Gastroesophageal sphincter (tissue), 3 donors: ENCODE measurements around the gene SHLD1.

Experiments
- POLR2A ChIP-seq, 2 donors: fragments of 450-650 bp; IDR thresholded peaks; one replicate each; pipeline ENCODE4 v1.6.1; 2017; ENCODE audit warnings: antibody characterized with exemption in 2 of 2, mild to moderate bottlenecking in 2 of 2, moderate library complexity in 1 of 2
- TF ChIP-seq, protein P1 (sequence below), 4 experiments: fragments of 200-600 bp in 2 of 4; fragments of 450-650 bp in 2 of 4; sonication (generic) in 1 of 4; IDR thresholded peaks; one replicate each; pipeline ENCODE4 v1.5.1; 2017 to 2019; ENCODE audit warnings: antibody characterized with exemption in 4 of 4, mild to moderate bottlenecking in 2 of 4, moderate library complexity in 2 of 4

DNA sequence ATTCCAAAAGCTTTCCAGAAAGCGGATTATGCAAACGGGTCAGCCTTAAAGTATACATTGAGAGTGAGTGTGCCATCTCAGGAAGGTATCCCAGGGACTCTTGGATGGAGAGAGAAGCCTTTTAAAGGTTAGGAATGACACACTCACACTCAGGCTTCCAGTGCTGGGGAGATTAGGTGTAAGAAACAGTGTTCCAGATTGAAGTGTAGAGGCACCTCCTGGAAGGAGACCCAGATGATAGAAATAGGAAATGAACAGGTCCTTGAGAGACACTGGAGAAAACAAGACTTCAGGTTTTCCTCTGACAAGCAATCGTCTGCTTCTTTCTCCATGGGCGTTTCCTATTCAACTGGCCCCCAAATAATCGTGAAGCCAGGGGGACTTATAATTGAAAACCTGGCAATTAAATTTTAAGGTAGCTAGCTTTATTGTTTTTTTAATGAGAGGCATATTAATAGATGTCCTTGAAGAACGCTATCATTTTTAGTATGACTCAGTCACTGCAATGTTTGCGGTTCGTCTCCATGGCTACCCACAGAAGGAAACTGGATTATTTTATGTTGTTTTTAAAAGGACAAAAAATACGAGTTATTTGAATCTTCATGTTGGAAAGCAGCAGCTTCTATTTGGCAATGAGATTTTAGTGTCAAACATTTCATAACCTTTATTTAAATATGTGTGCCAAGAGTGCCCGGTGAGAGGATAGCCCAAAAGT lies 114.8 kb downstream of the SHLD1 start:
- no peak for TF ChIP-seq POLR2A (IDR thresholded peaks at IDR 0.05)
- TF ChIP-seq, protein P1, sequence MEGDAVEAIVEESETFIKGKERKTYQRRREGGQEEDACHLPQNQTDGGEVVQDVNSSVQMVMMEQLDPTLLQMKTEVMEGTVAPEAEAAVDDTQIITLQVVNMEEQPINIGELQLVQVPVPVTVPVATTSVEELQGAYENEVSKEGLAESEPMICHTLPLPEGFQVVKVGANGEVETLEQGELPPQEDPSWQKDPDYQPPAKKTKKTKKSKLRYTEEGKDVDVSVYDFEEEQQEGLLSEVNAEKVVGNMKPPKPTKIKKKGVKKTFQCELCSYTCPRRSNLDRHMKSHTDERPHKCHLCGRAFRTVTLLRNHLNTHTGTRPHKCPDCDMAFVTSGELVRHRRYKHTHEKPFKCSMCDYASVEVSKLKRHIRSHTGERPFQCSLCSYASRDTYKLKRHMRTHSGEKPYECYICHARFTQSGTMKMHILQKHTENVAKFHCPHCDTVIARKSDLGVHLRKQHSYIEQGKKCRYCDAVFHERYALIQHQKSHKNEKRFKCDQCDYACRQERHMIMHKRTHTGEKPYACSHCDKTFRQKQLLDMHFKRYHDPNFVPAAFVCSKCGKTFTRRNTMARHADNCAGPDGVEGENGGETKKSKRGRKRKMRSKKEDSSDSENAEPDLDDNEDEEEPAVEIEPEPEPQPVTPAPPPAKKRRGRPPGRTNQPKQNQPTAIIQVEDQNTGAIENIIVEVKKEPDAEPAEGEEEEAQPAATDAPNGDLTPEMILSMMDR (IDR thresholded peaks at IDR 0.05): no peak
